Activated naive CD8-positive, alpha-beta T cell treated with anti-CD3 and anti-CD28 coated beads for 36 hours (primary cell): ENCODE data around the gene GATAD2A. TPM values are rescaled to one million over a fixed set of nuclear protein-coding genes. Genes with fewer than 3 reads are reported as not detected.

Source experiments
- DNase-seq: peaks from one replicate; pipeline ENCODE4 v3.0.0; 2021
- H3K27ac Mint-ChIP-seq: one replicate; pipeline ENCODE4 v1.8.0; 2022; ENCODE audit warnings: mild to moderate bottlenecking, moderate library complexity, mixed read lengths
- H3K27me3 Mint-ChIP-seq: one replicate; pipeline ENCODE4 v1.8.0; 2022; ENCODE audit warnings: mild to moderate bottlenecking, mixed read lengths
- H3K36me3 Mint-ChIP-seq: one replicate; pipeline ENCODE4 v1.8.0; 2021; ENCODE audit warnings: mild to moderate bottlenecking, mixed read lengths
- H3K4me1 Mint-ChIP-seq: one replicate; pipeline ENCODE4 v1.8.0; 2021; ENCODE audit warnings: mixed read lengths
- H3K4me3 Mint-ChIP-seq: one replicate; pipeline ENCODE4 v1.8.0; 2022; ENCODE audit warnings: mild to moderate bottlenecking, moderate library complexity, mixed read lengths
- H3K9me3 Mint-ChIP-seq: one replicate; pipeline ENCODE4 v1.8.0; 2022; ENCODE audit warnings: mixed read lengths
- total RNA-seq, 2 experiments: library from RNA; stranded (reverse); gene quantifications; one replicate each; pipeline ENCODE4 v1.2.3, GENCODE V29; 2021

GATAD2A gene
- total RNA-seq, 2 experiments from 2014 or later, result 196 to 202 TPM

GRCh38 chr19:19425170-19425875 is 19.8 kb downstream of the GATAD2A start:
- Mint-ChIP-seq H3K27me3 (no peaks in the 10 kb centered on the region), H3K27ac (no peak overlapping the region), H3K4me3 (no peak overlapping the region), H3K9me3 (no peaks in the 10 kb centered on the region), H3K4me1 (peaks cover 70% of the 10 kb centered on the region), H3K36me3 (peaks cover 19% of the 10 kb centered on the region)
- no peak for DNase-seq

- Mint-ChIP-seq H3K36me3 (peaks cover 15% of the 10 kb centered on the region), H3K27ac (no peak overlapping the region), H3K27me3 (no peaks in the 10 kb centered on the region), H3K4me3 (no peak overlapping the region), H3K9me3 (no peaks in the 10 kb centered on the region), H3K4me1 (peaks cover 65% of the 10 kb centered on the region)
- DNase-seq, result no peak
These were observed 20.7 kb downstream of the GATAD2A start for GRCh38 chr19:19426216-19426615.

- H3K27me3 Mint-ChIP-seq, result no peaks in the 10 kb centered on the region
- peaks cover 63% of the 10 kb centered on the region for H3K4me1 Mint-ChIP-seq
- H3K27ac Mint-ChIP-seq, result peak overlapping the region; percentile 63
These were observed 21.3 kb downstream of the GATAD2A start for GRCh38 chr19:19426799-19427198.

GRCh38 chr19:19427302-19427701 is 21.8 kb downstream of the GATAD2A start:
- H3K27me3 Mint-ChIP-seq, result no peaks in the 10 kb centered on the region
- H3K9me3 Mint-ChIP-seq, result no peaks in the 10 kb centered on the region
- DNase-seq, result no peak
- H3K4me3 Mint-ChIP-seq, result no peak overlapping the region
- no peak overlapping the region for H3K27ac Mint-ChIP-seq
- H3K4me1 Mint-ChIP-seq, result peaks cover 61% of the 10 kb centered on the region
- peaks cover 13% of the 10 kb centered on the region for H3K36me3 Mint-ChIP-seq

More at GRCh38 chr19:19426799-19427198, 21.3 kb downstream of the GATAD2A start:
- no peak for DNase-seq
- H3K4me3 Mint-ChIP-seq, result no peak overlapping the region
- H3K9me3 Mint-ChIP-seq, result no peaks in the 10 kb centered on the region
- peaks cover 15% of the 10 kb centered on the region for H3K36me3 Mint-ChIP-seq

DNA sequence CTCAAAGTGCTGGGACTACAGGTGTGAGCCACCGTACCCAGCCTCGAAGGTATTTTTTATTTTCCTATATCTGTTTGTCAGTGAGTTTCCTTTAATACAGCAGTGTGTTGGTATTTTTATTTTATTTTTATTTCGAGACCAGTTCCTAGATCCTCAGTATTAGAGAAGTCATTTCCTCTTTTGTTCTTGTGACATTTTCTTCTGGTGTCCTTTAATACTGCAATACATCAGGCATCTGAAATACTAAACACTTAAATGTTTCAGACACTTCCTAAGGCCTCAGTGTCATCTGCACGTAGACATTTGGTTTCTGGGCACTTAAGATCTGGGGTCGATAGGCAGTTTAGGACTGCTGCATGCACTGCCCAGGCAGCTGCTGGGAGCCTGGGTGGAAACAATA is 22.5 kb downstream of the GATAD2A start:
- no peak overlapping the region for H3K27ac Mint-ChIP-seq
- peaks cover 65% of the 10 kb centered on the region for H3K4me1 Mint-ChIP-seq
- H3K4me3 Mint-ChIP-seq, result no peak overlapping the region

GRCh38 chr19:19428746-19429145 is 23.3 kb downstream of the GATAD2A start:
- H3K9me3 Mint-ChIP-seq, result no peaks in the 10 kb centered on the region
- H3K27ac Mint-ChIP-seq, result peak overlapping the region; percentile 25
- no peaks in the 10 kb centered on the region for H3K27me3 Mint-ChIP-seq
- H3K4me1 Mint-ChIP-seq, result peaks cover 65% of the 10 kb centered on the region
- no peak overlapping the region for H3K4me3 Mint-ChIP-seq
- H3K36me3 Mint-ChIP-seq, result peaks cover 12% of the 10 kb centered on the region
- no peak for DNase-seq

More for the DNA sequence above, 22.5 kb downstream of the GATAD2A start:
- DNase-seq, result no peak
- Mint-ChIP-seq H3K27me3 (no peaks in the 10 kb centered on the region), H3K36me3 (peaks cover 10% of the 10 kb centered on the region), H3K9me3 (no peaks in the 10 kb centered on the region)

GRCh38 chr19:19429361-19429760 is 23.9 kb downstream of the GATAD2A start:
- no peaks in the 10 kb centered on the region for H3K27me3 Mint-ChIP-seq
- H3K27ac Mint-ChIP-seq, result no peak overlapping the region
- no peak for DNase-seq
- peaks cover 10% of the 10 kb centered on the region for H3K36me3 Mint-ChIP-seq
- no peak overlapping the region for H3K4me3 Mint-ChIP-seq
- peaks cover 62% of the 10 kb centered on the region for H3K4me1 Mint-ChIP-seq
- H3K9me3 Mint-ChIP-seq, result no peaks in the 10 kb centered on the region

GRCh38 chr19:19432732-19433131 is 27.3 kb downstream of the GATAD2A start:
- H3K4me3 Mint-ChIP-seq, result no peak overlapping the region
- DNase-seq, result no peak
- no peaks in the 10 kb centered on the region for H3K9me3 Mint-ChIP-seq
- H3K36me3 Mint-ChIP-seq, result peaks cover 16% of the 10 kb centered on the region
- peaks cover 52% of the 10 kb centered on the region for H3K4me1 Mint-ChIP-seq
- no peak overlapping the region for H3K27ac Mint-ChIP-seq
- H3K27me3 Mint-ChIP-seq, result no peaks in the 10 kb centered on the region

DNA sequence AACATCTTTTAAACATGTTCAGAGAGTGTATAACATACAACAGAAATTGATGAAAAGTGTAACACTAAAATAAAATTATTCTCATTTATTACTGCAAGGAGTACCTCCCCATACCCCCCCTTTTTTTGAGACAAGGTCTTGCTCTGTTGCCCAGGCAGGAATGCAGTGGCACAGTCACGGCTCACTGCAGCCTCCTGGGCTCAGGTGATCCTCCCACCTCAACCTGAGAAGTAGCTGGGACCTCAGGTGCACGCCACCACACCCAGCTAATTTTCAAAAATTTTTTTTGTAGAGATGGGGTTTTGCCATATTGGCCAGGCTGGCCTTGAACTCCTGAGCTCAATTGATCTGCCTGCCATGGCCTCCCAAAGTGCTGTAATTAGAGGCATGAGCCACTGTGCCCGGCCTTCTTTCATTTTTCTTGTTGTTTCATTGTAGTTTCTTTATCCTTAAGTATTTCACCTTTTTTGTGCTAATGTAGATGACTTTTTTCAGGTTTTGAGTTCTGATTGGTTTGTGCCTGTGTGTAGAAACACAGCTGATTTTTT is 28.3 kb downstream of the GATAD2A start:
- peaks cover 49% of the 10 kb centered on the region for H3K4me1 Mint-ChIP-seq

DNA sequence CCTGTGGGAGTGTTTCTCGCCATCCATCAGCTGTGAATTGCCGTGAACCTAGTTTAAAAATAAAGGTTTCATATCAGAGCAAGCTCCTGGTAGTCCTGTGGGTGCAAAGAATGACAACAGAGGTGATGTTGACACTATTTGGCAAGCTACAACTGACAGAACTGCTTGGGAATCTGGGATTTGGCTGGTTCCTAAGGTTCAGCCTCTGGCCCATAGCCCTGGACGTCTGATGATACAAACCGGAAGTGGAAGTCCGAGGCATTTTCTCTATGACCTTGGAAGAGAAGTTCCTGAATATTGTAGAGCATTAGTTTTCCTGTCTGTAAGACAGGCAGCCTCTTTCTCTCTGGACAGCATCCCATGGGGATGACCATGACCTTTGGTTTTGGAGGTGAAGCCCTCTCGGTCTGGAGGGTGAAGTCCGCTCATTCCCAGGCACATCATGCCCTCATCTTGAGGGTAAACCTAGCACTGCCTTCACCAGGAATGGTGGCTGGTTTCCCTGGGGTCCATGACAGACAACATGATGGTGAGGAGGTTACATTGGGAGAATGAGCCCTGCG is 29.1 kb downstream of the GATAD2A start:
- no peak overlapping the region for H3K4me3 Mint-ChIP-seq

More for the DNA sequence above, 28.3 kb downstream of the GATAD2A start:
- H3K4me3 Mint-ChIP-seq, result no peak overlapping the region
- H3K9me3 Mint-ChIP-seq, result no peaks in the 10 kb centered on the region
- H3K27ac Mint-ChIP-seq, result no peak overlapping the region
- no peaks in the 10 kb centered on the region for H3K27me3 Mint-ChIP-seq
- H3K36me3 Mint-ChIP-seq, result peaks cover 16% of the 10 kb centered on the region
- no peak for DNase-seq

GRCh38 chr19:19436137-19436691 is 30.7 kb downstream of the GATAD2A start:
- no peak overlapping the region for H3K4me3 Mint-ChIP-seq
- H3K27me3 Mint-ChIP-seq, result no peaks in the 10 kb centered on the region
- peaks cover 43% of the 10 kb centered on the region for H3K4me1 Mint-ChIP-seq
- no peak for DNase-seq
- peak overlapping the region; percentile 26 for H3K27ac Mint-ChIP-seq
- H3K9me3 Mint-ChIP-seq, result no peaks in the 10 kb centered on the region
- H3K36me3 Mint-ChIP-seq, result peaks cover 26% of the 10 kb centered on the region

More for the DNA sequence above, 29.1 kb downstream of the GATAD2A start:
- H3K27me3 Mint-ChIP-seq, result no peaks in the 10 kb centered on the region
- H3K27ac Mint-ChIP-seq, result no peak overlapping the region
- DNase-seq, result no peak
- H3K4me1 Mint-ChIP-seq, result peaks cover 48% of the 10 kb centered on the region
- H3K9me3 Mint-ChIP-seq, result no peaks in the 10 kb centered on the region
- peaks cover 20% of the 10 kb centered on the region for H3K36me3 Mint-ChIP-seq

- H3K36me3 Mint-ChIP-seq, result peaks cover 34% of the 10 kb centered on the region
- peak overlapping the region; percentile 48 for H3K27ac Mint-ChIP-seq
These were observed 33.1 kb downstream of the GATAD2A start for GRCh38 chr19:19438366-19439175.

DNA sequence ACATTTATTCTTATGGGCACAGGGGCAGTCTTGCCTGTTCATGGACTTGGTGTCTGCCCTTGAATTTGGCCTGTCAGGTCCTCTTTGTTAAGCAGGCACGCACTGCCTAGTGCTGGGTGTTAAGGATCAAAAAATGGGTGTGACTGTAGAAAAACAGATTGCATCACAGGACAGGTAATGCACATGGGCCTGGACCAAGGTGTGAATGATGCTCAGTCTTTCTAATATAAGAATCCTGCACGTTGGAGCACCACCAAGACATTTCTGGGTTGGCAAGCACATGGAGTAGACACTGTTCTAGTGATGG is 33.7 kb downstream of the GATAD2A start:
- no peak for DNase-seq
- Mint-ChIP-seq H3K4me3 (no peak overlapping the region), H3K27me3 (no peaks in the 10 kb centered on the region), H3K27ac (peak overlapping the region; percentile 48), H3K36me3 (peaks cover 40% of the 10 kb centered on the region), H3K4me1 (peaks cover 42% of the 10 kb centered on the region), H3K9me3 (peaks cover 2% of the 10 kb centered on the region)

More at GRCh38 chr19:19438366-19439175, 33.1 kb downstream of the GATAD2A start:
- Mint-ChIP-seq H3K4me1 (peaks cover 38% of the 10 kb centered on the region), H3K9me3 (no peaks in the 10 kb centered on the region), H3K27me3 (no peaks in the 10 kb centered on the region), H3K4me3 (no peak overlapping the region)
- no peak for DNase-seq

GRCh38 chr19:19443283-19443682 is 37.8 kb downstream of the GATAD2A start:
- H3K9me3 Mint-ChIP-seq, result peaks cover 5% of the 10 kb centered on the region
- H3K4me1 Mint-ChIP-seq, result peaks cover 64% of the 10 kb centered on the region
- H3K4me3 Mint-ChIP-seq, result peak overlapping the region; percentile 6

More at GRCh38 chr19:19443283-19443682, 37.8 kb downstream of the GATAD2A start:
- H3K27ac Mint-ChIP-seq, result no peak overlapping the region
- DNase-seq, result no peak
- peaks cover 59% of the 10 kb centered on the region for H3K36me3 Mint-ChIP-seq
- no peaks in the 10 kb centered on the region for H3K27me3 Mint-ChIP-seq
